ENCODE data around the gene WASF1.

WASF1 gene

GRCh38 chr6:110179406-110180227 lies at the start of gene WASF1:
TSS of gene WASF1 (minus strand) at chr6:110179670. CDS start at chr6:110127601, 52,069 bp downstream.
- peak; percentile 98 for FAIRE-seq

GRCh38 chr6:110226261-110226660 lies 46.8 kb upstream of the WASF1 start:
- FAIRE-seq: no peak

GRCh38 chr6:110221738-110222137 lies 42.3 kb upstream of the WASF1 start:
- FAIRE-seq: no peak

- no peak for FAIRE-seq
These were observed 37.8 kb upstream of the WASF1 start for GRCh38 chr6:110217266-110217665.

- no peak for FAIRE-seq
These were observed 36.7 kb upstream of the WASF1 start for GRCh38 chr6:110216140-110216539.

GRCh38 chr6:110214338-110214737 lies 34.9 kb upstream of the WASF1 start:
- FAIRE-seq: no peak

- FAIRE-seq: no peak
These were observed 32.3 kb upstream of the WASF1 start for GRCh38 chr6:110211753-110212152.

- no peak for FAIRE-seq
These were observed 28.2 kb upstream of the WASF1 start for GRCh38 chr6:110207652-110208051.

GRCh38 chr6:110201151-110201884 lies 21.8 kb upstream of the WASF1 start:
- no peak for FAIRE-seq

GRCh38 chr6:110198561-110198960 lies 19.1 kb upstream of the WASF1 start:
- no peak for FAIRE-seq

GRCh38 chr6:110196874-110197273 lies 17.4 kb upstream of the WASF1 start:
- FAIRE-seq: no peak

GRCh38 chr6:110195639-110196038 lies 16.2 kb upstream of the WASF1 start:
- no peak for FAIRE-seq

GRCh38 chr6:110191477-110191876 lies 12.0 kb upstream of the WASF1 start:
- no peak for FAIRE-seq

- FAIRE-seq: no peak
These were observed 11.3 kb upstream of the WASF1 start for GRCh38 chr6:110190726-110191125.

GRCh38 chr6:110188791-110189190 lies 9.3 kb upstream of the WASF1 start:
- no peak for FAIRE-seq

- no peak for FAIRE-seq
These were observed 6.4 kb upstream of the WASF1 start for GRCh38 chr6:110185879-110186278.

- FAIRE-seq: no peak
These were observed 3.9 kb upstream of the WASF1 start for GRCh38 chr6:110183292-110183885.

GRCh38 chr6:110181131-110182030 lies 1.9 kb upstream of the WASF1 start:
- no peak for FAIRE-seq

GRCh38 chr6:110180228-110181008 lies 948 bp upstream of the WASF1 start, which contains the start of gene CDC40:
TSS of gene CDC40 (plus strand) at chr6:110180427. CDS start at chr6:110180445, 18 bp downstream.
- no peak for FAIRE-seq

GRCh38 chr6:110178626-110179405 lies 654 bp downstream of the WASF1 start:
- FAIRE-seq: no peak
